Fibroblast of mammary gland (primary cell): ENCODE measurements around the gene ZNF438.

Source experiments
- DNase-seq: peaks from one replicate; pipeline ENCODE4 v3.0.0-alpha.2; 2010; ENCODE audit warnings: low read depth
- H3K4me3 ChIP-seq: 2 replicates; pipeline ENCODE4 v1.5.1; 2011; ENCODE audit warnings: low read depth, mild to moderate bottlenecking, low read length, moderate library complexity; ENCODE audit not compliant: control insufficient read depth
- CTCF ChIP-seq: conservative IDR thresholded peaks from 2 replicates; pipeline ENCODE4 v1.5.1; 2011; ENCODE audit warnings: low read depth, low read length, inconsistent platforms; ENCODE audit not compliant: control insufficient read depth, insufficient read depth

The ZNF438 gene

DNA sequence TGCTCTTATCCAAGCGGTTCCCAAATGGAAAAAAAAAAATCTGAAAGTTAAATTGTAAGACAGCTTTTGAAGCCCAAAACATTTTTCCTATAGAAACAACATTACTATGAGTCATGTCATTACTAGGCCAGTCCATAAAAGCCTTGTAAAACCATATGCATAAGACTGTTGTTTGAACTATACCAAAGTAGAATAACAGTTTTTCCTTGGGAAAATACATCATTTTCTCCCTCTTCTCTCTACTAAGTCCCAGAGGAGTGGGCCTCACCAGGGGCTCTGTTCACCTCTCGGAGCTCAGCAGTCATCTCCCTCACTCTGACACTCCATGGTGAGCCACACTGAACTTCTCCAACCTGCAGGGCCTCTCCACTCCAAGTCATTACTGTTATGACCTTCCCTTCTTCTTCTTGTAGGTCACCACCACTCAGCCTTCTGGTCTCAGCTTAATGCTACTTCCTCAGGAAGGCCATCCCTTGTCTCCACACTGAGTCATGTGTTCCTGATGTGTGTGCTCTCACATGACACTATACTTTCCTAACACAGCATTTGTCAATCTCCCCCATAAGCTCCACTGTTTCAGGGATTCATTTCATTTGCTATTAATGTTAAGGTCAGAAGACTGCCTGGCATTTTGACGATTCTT lies 32.5 kb downstream of the ZNF438 start:
- peak; percentile 75 for DNase-seq
- TF ChIP-seq CTCF: no peak
- no peak overlapping the region for H3K4me3 ChIP-seq

GRCh38 chr10:30997536-30998235 lies 34.0 kb downstream of the ZNF438 start:
- TF ChIP-seq CTCF: no peak
- no peak overlapping the region for H3K4me3 ChIP-seq
- no peak for DNase-seq

DNA sequence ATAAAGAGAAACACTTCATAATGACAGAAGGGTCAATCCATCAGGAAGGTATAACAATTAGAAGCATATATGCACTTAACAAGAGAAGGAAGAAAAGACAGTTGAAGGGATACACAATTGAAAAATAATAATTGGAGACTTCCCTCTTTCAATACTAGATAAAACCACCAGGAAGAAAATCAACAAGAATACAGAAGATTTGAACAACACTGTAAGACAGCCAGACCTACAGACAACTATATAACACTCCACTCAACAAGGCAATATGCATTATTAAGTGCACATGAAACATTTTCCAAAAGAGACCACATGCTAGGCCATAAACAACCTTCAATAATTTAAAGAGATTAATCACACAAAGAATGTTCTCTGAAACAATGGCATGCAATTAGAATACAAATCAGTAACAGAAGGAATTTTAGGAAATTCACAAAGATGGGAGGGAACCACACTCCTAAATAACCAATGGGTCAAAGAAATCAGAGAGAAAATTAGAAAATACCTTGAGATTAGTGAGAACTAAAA lies 35.1 kb downstream of the ZNF438 start:
- DNase-seq: no peak
- H3K4me3 ChIP-seq: no peak overlapping the region
- TF ChIP-seq CTCF: no peak

- DNase-seq: no peak
- no peak overlapping the region for H3K4me3 ChIP-seq
- TF ChIP-seq CTCF: no peak
Measured at GRCh38 chr10:30995081-30995770, 36.4 kb downstream of the ZNF438 start.

DNA sequence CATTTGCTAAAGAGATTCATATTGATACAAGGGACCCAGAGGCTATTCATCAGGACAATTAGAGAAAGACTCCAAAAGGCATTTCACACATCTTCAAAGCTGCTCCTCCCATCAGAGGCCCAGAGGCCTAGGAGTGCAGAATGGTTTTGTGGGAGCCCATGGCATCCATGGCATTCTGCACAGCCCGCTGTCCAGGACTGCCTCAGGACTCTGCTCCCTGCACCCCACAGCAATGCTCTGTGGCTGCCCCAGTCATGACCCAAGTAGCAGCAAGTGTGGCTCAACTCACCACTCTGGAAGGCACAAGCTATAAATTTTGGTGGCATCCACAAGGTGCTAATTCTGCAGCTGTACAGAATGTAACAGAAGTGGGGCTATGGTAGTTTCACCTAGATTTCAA lies 38.5 kb downstream of the ZNF438 start:
- no peak for DNase-seq
- H3K4me3 ChIP-seq: no peak overlapping the region
- TF ChIP-seq CTCF: no peak

DNA sequence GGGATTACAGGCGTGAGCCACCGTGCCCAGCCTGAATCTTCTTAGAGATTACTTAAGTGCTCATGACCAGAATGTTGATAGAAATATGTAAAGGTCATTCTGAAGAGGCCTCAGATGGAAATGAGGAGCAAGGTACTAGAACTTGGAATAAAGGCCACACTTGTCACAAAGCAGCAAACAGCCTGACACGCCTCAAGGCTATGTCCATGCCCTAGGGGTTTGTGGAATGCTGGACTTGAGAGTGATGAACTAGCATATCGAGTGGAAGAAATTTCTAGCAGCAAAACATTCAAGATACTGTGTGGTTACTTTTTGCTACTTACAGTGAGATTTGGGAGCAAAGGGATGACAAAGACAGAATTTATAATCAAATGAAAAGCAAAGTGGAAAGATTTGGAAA lies 39.0 kb downstream of the ZNF438 start:
- DNase-seq: no peak
- no peak for TF ChIP-seq CTCF
- no peak overlapping the region for H3K4me3 ChIP-seq
